Measurements from ENCODE around the gene NCKAP5.
A peak's percentile ranks its signal among the peaks of the same experiment; 100 is the strongest.

NCKAP5 gene

DNA sequence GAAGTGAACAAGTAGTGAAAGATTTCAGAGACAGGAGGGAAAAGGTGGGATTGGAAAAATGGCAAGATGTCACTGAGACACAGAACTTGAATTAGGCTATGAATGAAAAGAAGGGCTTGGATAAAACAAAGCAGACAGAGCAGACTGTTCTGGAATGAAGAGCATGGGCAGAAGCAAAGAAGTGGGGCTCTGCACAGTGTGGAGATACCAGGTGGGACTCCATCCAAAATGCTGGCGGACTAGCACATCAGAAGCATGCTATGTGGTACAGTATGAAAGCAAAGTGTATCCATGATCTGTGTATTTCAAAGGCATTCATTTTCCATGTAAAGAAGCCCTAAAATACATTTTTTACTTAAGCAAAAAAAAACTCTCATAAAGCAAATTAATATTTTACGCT, 487.4 kb downstream of the NCKAP5 start:
- no peak for DNase-seq (ENCODE audit: low spot score)

GRCh38 chr2:133078667-133079411, 489.4 kb downstream of the NCKAP5 start:
- DNase-seq (ENCODE audit: low spot score), result no peak

DNA sequence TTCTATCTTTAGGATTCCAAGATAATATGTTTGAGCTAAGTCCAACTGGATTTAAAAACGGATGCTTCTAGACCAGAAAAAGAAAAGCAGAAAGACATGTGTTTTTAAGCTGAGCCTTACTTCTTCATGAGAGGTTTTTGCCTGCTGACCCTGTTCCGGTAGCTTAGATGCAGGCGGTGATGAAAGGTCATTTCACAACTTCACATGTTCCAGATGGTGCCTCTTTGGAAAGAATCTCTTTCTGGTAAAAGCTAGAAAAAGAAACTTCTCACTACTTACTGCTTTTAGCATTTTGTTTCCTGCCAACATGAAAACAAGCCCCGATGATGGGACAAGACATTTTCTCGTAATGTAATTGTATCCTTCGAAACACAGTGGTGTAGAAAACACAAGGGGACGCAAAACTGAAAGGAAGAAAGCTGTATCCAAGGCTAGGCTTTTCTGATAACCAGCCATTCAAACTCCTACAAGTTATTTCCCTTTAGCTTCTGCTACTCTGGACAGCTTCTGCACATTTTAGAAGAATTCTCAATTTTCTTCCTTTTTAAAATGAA, 490.9 kb downstream of the NCKAP5 start:
- DNase-seq (ENCODE audit: low spot score), result no peak

- no peak for DNase-seq (ENCODE audit: low spot score)
Measured at GRCh38 chr2:133072837-133073694, 495.2 kb downstream of the NCKAP5 start.

DNA sequence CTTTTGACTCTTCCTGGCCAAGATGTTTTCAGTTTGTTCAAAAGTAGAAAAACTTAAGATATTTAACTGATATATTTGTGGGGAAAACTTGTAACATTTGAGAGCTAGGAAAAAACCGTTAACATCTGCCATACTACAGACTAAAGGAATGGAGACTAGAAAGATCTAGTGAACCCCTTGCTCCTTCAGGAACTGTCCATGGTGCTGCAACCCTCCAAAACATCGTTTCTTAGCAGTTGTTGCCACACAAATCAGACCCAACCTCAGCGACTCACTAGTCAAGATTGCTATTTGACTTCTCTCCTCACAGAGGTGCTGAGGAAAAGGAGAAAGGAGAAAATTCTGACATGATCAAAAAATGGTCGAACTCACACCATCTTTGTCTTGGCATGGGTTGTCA, 504.5 kb downstream of the NCKAP5 start:
- DNase-seq (ENCODE audit: low spot score), result peak; percentile 15

DNA sequence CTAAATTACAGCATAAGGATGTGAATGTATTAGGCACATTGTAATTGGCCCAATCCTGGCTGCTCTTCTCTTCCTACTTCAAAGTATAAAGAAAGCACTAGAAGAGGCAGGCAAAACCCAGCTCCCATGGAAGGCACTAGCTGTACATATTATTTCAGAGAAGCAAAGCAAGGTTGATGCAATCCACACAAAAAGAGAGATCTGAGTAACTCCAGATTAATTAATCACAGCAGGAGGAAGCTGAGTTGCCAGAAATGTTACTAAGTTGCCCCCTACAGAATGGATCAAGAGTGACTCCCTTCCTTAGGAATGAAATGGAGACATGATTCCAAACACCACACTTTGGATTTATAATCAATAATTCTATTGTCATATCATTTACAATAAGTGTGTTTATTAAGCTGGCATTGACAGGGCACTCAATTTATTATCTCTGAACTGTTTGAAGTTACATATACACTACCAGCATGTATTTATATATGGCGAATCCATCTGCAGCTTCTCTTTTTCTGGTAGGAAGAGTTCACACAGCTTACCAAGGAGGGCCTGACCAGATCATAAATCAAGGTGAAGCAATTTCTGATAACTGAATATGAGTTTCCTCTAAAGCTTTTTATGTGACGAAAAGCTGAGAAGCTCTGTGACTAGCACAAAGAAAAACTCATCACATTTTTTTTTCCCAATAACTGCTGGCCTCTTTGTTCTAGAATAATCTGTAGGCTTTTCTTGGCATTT, 505.2 kb downstream of the NCKAP5 start:
- no peak for DNase-seq (ENCODE audit: low spot score)

DNA sequence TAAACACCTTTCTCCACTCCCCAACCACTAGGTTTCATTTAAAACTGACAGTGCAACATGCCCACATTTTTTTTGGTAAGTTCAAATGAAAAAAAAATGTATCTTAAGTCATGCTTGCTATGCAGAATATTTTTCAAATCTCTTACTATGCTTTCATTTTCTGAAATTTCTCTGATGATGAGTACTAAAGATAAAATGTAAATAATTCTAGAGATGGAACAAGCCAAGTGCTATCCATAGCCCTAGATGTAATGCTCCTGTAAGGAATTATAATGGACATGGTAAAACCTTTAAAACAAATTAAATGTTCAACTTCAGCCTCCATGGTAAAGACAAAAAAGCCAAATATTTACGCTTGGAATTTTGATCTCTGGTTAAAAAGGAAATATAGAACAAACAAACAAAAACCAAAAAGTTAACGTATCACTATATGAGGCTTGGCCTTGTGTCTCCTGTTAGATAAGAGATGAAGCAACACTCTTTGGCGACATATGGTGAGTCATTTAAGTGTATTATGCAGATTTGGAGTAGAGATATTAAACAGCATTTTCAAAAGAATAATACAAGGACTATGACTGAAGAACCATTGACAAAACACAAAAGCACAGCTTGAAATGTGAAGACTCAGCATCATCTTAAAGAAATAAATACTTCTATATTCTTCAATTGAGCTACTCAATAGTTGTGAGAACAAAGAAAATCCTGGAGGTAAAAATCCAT, 506.2 kb downstream of the NCKAP5 start:
- DNase-seq (ENCODE audit: low spot score), result no peak

DNA sequence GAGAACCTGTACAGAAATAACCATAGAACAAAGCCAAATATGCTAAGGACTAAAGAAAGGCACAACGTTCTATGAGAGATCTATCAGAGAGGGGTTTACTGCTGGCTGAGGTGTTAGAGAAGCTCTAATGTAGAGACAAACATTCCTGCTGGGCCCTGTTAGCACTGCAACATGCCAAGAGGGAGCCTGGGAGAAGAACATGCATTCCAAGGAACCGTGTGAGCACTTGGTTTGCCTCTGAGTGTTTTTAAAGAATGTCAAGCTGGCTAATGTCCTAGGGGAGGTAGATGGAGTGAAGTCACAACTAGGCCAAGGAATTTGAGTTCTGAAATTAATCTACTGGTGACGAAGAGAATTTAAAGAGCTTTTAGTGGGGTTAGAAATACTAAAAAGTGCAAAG, 514.0 kb downstream of the NCKAP5 start:
- peak; percentile 48 for DNase-seq (ENCODE audit: low spot score)

GRCh38 chr2:133053541-133053940, 514.7 kb downstream of the NCKAP5 start:
- no peak for DNase-seq (ENCODE audit: low spot score)

DNA sequence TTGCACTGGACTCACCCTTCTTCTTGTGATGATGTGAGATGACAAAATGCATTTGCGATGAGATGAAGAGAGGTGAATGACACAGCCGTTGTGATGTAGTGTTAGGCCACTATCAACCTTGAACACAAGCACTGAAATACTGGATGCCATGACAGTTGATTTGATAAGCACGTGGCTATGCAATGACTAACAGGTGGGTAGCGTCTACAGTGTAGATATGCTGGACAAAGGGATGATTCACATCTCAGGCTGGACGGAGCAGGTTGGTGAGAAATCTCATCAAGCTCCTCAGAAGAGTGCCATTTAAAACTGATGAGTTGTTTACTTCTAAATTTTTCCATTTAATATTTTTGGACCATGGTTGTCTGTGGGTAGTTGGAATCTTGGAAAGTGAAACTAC, 522.5 kb downstream of the NCKAP5 start:
- no peak for DNase-seq (ENCODE audit: low spot score)

DNA sequence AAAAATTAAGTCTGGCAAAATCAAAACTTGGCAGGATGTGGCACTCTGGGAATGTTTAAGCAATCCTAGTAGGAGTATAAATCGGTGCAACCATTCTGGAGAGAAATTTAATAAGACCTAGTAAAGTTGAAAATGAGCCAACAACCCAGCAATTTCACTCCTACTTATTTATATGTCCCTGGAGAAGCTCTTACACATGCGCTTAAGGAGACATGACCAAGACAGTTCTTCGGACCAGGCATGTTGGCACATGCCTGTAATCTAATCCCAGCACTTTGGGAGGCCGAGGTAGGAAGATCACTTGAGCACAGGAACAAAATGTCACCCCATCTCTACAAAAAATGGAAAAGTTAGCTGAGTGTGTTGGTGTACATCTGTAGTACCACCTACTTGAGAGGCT, 523.7 kb downstream of the NCKAP5 start:
- DNase-seq (ENCODE audit: low spot score), result no peak

DNA sequence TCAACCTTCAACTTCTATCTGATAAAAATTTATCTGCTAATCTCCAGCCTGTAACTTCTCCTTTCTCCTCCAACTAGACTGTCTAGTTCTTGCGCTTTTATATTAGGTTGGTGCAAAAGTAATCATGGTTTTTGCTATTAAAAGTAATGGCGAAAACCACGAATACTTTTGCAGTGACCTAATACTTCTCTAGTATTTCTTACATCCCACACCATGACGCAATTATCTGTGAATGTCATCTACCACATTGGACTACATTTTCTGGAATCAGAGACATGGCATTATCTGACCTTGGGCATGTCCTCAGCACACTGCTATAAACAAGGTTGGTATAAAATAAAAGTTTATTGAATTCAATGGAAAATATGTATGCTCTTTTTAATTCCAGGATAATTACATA, 528.1 kb downstream of the NCKAP5 start:
- DNase-seq (ENCODE audit: low spot score), result no peak

- no peak for DNase-seq (ENCODE audit: low spot score)
Measured at GRCh38 chr2:133039531-133039930, 528.7 kb downstream of the NCKAP5 start.

DNA sequence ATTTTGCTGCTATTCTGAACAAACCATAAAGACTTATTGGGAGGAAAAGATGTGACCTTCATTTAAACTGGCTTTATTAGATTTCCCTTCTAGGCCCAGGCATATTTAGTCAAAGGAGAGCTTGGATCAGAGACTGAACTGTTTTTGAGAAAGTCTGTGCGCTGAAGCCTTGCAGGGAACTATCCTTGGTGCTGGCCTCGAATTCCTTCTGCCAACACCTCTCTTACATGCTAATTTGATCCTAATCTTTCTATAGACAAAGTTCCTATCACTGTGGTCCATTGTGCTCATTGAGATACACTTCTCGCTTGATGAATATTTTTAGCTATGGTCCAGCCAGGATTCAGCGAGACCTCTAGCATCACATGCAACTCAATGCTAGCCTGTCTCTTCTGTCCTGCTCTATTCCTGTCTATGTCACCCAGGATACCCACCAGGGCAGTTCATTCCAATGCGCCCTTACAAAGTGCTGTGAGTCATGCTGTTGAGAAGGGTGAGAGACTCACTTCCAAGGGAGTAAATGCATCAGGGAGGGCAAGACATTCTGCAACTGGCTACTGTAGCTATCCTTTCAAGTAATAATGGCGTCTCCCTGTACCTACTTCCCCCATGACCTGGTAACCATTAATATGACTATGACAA, 541.6 kb downstream of the NCKAP5 start:
- DNase-seq (ENCODE audit: low spot score), result peak; percentile 8

DNA sequence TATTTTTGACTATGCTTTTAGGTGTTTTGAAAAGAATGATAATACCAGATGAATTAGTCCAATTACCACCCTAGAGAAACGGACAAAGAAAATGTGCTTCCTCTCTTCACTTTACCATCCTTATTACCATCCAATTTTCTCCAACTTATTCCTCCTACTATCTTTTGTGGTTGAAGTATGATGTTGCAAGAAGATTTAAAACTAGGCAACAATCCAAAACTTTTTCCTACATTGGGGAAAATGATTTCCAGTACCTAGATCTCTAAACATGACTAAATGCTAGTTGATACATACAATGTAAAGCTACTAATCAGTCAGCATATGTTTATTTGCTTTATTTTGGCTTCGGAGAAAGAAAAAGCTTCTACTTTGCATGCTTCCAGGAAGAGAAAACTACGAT, 543.3 kb downstream of the NCKAP5 start:
- DNase-seq (ENCODE audit: low spot score), result no peak

- no peak for DNase-seq (ENCODE audit: low spot score)
Measured at GRCh38 chr2:133012847-133013734, 555.2 kb downstream of the NCKAP5 start.

DNA sequence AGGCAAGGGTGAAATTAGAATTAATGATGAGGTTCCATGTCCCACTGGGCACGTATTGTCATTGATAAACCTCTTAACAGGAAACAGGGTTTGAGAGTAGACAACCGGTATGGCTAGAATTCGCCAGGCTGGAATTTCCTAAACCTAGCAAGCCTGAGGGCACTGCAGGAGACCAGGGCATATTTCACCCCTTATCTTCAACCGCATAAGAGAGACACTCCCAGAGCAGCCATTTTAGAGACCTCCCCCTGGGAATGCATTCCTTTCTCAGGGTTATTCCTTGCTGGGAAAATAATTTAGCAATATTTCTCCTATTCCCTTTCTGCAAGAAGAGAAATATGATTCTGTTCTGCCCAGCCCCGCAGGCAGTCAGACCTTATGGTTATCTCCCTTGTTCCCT, 563.6 kb downstream of the NCKAP5 start:
- no peak for DNase-seq (ENCODE audit: low spot score)

DNA sequence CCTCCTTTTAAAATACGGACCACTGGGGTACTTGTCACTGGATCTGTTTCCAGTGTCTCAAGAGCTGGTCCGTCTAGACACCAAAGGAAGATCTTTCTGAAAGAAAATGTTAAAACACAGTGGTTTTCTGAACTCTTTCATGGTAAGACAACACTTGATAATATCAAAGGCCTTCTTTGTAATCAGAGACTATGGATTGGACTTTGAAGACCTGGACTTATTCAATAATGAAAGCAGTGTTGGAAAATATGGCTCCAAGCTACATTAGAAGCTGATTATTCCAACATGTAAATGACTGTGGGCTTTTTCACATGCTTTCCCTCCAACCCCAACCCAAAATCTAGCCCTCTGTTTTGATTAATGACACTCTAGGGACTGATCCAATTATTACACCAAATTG, 568.8 kb downstream of the NCKAP5 start:
- no peak for DNase-seq (ENCODE audit: low spot score)

DNA sequence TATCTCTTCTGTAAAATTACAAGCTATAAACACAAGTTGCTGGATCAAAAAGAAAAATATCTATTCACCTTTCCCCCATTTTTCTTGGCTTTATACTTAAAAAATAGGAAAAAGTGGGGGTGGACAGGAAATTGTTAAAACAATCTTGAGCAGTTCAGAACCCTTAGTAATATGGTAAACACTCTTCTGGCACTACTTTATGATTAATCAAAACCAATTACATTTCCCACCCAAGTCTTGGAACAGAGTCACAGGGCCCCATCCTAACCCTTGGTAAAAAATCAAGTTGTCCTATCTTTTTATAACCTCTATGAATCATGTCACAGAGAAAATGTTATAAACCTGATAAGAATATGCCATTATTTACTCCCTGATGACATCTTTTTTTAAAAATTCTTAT, 570.0 kb downstream of the NCKAP5 start:
- DNase-seq (ENCODE audit: low spot score), result no peak

- DNase-seq (ENCODE audit: low spot score), result no peak
Measured at GRCh38 chr2:132991471-132992045, 576.7 kb downstream of the NCKAP5 start.
